SU-DHL-6 (cell line): ENCODE results near the gene SMARCD3.

Experiments
- H2AFZ ChIP-seq: fragments of 200-600 bp; sonication (generic); 2 replicates; pipeline ENCODE4 v1.6.1; 2014; ENCODE audit warnings: low read depth, mild to moderate bottlenecking, moderate library complexity, mixed read lengths, antibody characterized with exemption, low read length; ENCODE audit not compliant: severe bottlenecking
- H3F3A ChIP-seq: fragments of 200-600 bp; shearing (Covaris generic); 2 replicates; pipeline ENCODE4 v1.6.0; 2016; ENCODE audit warnings: antibody characterized with exemption, mild to moderate bottlenecking; ENCODE audit not compliant: insufficient read depth
- H3K27ac ChIP-seq: fragments of 200-600 bp; sonication (generic); 2 replicates; pipeline ENCODE4 v1.5.1; 2016; ENCODE audit warnings: low read depth, mild to moderate bottlenecking, low read length, moderate library complexity, mixed read lengths
- H3K27me3 ChIP-seq: fragments of 200-600 bp; sonication (generic), shearing (Covaris generic); 2 replicates; pipeline ENCODE4 v1.6.0; 2014; ENCODE audit warnings: mild to moderate bottlenecking, low read length
- H3K36me3 ChIP-seq: fragments of 200-600 bp; sonication (generic); 2 replicates; pipeline ENCODE4 v1.6.1; 2014; ENCODE audit warnings: mild to moderate bottlenecking, low read length, mixed read lengths
- H3K4me2 ChIP-seq: fragments of 300-600, 200-600 bp; shearing (Covaris generic), sonication (generic); 2 replicates; pipeline ENCODE4 v1.6.0; 2014; ENCODE audit warnings: low read length, low read depth, mild to moderate bottlenecking; ENCODE audit not compliant: poor library complexity, severe bottlenecking
- H3K4me3 ChIP-seq: fragments of 200-600 bp; sonication (generic); 2 replicates; pipeline ENCODE4 v1.5.1; 2014; ENCODE audit warnings: antibody characterized with exemption, low read length, mild to moderate bottlenecking, mixed read lengths; ENCODE audit not compliant: insufficient read depth, poor library complexity, severe bottlenecking
- H3K79me2 ChIP-seq: fragments of 200-600 bp; sonication (generic); 2 replicates; pipeline ENCODE4 v1.6.1; 2014; ENCODE audit warnings: mild to moderate bottlenecking, low read length, moderate library complexity; ENCODE audit not compliant: insufficient read depth
- H3K9ac ChIP-seq: fragments of 200-600 bp; sonication (generic); 2 replicates; pipeline ENCODE4 v1.7.0; 2014; ENCODE audit warnings: mild to moderate bottlenecking, low read length
- H3K9me2 ChIP-seq: fragments of 200-600 bp; sonication (generic); replicated peaks from 2 replicates; pipeline ENCODE4 v1.6.1; 2014; ENCODE audit warnings: low read length; ENCODE audit not compliant: insufficient read depth
- H3K9me3 ChIP-seq: fragments of 200-600 bp; sonication (generic); 2 replicates; pipeline ENCODE4 v1.6.1; 2014; ENCODE audit warnings: low read length, mixed read lengths; ENCODE audit not compliant: insufficient read depth
- H4K20me1 ChIP-seq: fragments of 200-600 bp; sonication (generic); 2 replicates; pipeline ENCODE4 v1.6.1; 2014; ENCODE audit warnings: low read depth, mild to moderate bottlenecking, antibody characterized with exemption, low read length, moderate library complexity, mixed read lengths
- EZH2phosphoT487 ChIP-seq: fragments of 200-600 bp; sonication (generic), shearing (Covaris generic); conservative IDR thresholded peaks from 2 replicates; pipeline ENCODE4 v1.6.1; 2018; ENCODE audit warnings: mild to moderate bottlenecking, antibody characterized with exemption, low read length, moderate library complexity, mixed read lengths
- TF ChIP-seq, protein P1 (sequence below): fragments of 200-600 bp; sonication (generic); IDR thresholded peaks from one replicate; pipeline ENCODE4 v1.5.1; 2017; ENCODE audit warnings: antibody characterized with exemption, mild to moderate bottlenecking, low read length, moderate library complexity; ENCODE audit not compliant: insufficient read depth, poor library complexity, severe bottlenecking

Gene SMARCD3

GRCh38 chr7:151201344-151201743, 47.1 kb downstream of the SMARCD3 start:
- H3K9ac ChIP-seq, result no peak overlapping the region
- no peaks in the 10 kb centered on the region for H3K27me3 ChIP-seq
- no peak overlapping the region for H3K27ac ChIP-seq
- no peaks in the 10 kb centered on the region for H3K79me2 ChIP-seq
- no peaks in the 10 kb centered on the region for H3K9me3 ChIP-seq
- H3K9me2 ChIP-seq, result no peaks in the 10 kb centered on the region
- H3K4me3 ChIP-seq, result no peak overlapping the region
- H2AFZ ChIP-seq, result no peak overlapping the region
- H3K4me2 ChIP-seq, result no peak overlapping the region
- no peaks in the 10 kb centered on the region for H3K36me3 ChIP-seq
- H3F3A ChIP-seq, result no peaks in the 10 kb centered on the region
- no peak for TF ChIP-seq EZH2phosphoT487
- TF ChIP-seq, protein P1, sequence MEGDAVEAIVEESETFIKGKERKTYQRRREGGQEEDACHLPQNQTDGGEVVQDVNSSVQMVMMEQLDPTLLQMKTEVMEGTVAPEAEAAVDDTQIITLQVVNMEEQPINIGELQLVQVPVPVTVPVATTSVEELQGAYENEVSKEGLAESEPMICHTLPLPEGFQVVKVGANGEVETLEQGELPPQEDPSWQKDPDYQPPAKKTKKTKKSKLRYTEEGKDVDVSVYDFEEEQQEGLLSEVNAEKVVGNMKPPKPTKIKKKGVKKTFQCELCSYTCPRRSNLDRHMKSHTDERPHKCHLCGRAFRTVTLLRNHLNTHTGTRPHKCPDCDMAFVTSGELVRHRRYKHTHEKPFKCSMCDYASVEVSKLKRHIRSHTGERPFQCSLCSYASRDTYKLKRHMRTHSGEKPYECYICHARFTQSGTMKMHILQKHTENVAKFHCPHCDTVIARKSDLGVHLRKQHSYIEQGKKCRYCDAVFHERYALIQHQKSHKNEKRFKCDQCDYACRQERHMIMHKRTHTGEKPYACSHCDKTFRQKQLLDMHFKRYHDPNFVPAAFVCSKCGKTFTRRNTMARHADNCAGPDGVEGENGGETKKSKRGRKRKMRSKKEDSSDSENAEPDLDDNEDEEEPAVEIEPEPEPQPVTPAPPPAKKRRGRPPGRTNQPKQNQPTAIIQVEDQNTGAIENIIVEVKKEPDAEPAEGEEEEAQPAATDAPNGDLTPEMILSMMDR, result no peak
- H4K20me1 ChIP-seq, result no peaks in the 10 kb centered on the region

DNA sequence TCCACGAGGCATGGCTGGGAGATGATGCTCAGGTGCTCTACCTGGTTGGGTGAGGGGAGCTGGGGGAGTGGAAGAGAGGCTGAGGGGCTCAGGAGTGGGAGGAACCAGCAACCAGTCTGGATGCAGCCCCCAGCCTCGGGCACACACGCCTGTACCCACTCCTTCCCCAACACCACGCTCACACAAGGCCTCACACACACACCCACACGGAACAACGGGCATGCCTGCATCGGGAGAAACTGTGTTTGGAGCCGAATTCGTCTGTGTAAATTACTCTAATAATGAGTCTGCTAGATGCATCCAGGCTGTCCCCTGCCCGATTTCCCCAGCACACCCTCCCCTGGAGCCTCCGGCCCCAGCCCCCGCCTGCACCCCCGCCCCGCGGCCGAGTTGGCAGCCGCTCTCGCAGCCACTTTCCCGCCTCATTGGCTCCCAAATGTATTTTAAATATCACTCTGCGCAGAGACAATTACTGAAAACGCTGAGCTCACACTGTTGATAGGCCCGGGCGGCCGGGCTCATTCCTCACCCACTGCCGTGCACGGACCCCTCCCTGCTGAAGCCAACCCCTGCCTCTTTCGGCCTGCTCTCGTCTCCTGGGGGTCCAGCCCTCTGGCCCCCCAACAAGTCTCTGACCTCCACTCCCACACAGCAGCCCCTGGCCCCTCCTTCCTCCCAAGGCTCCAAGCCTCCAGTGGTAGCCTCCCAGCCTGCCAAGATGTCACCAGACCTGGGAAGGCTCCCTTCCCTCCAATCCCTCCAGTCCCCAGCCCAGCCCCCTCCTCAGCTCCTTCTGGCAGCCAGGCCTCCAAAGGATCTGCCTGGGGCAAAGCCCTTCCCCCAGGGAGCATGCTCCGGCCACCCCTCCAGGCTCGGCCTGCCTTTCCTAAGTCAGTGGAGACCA, 49.3 kb downstream of the SMARCD3 start:
- Histone ChIP-seq H3K9me3 (no peaks in the 10 kb centered on the region), H3K27ac (no peak overlapping the region), H3F3A (no peaks in the 10 kb centered on the region), H4K20me1 (no peaks in the 10 kb centered on the region), H3K9ac (no peak overlapping the region), H3K36me3 (no peaks in the 10 kb centered on the region), H3K79me2 (no peaks in the 10 kb centered on the region), H3K27me3 (no peaks in the 10 kb centered on the region), H3K4me3 (no peak overlapping the region), H3K9me2 (no peaks in the 10 kb centered on the region), H2AFZ (no peak overlapping the region), H3K4me2 (no peak overlapping the region)
- no peak for TF ChIP-seq EZH2phosphoT487
- TF ChIP-seq, protein P1, result no peak

DNA sequence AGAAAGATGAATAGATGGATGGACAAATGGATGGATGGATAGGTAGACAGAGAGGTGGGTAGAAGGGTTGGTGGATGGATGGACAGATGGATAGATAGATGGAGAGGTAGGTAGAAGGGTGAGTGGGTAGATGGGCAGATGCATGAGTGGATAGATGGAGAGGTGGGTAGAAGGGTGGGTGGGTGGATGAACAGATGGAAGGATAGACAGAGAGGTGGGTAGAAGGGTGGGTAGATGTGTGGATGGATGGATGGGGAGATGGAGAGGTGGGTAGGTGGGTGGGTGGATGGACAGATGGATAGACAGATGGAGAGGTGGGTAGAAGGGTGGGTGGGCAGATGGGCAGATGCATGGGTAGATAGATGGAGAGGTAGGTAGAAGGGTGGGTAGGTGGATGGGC, 50.6 kb downstream of the SMARCD3 start:
- no peaks in the 10 kb centered on the region for H3K36me3 ChIP-seq
- H3K4me3 ChIP-seq, result no peak overlapping the region
- H4K20me1 ChIP-seq, result no peaks in the 10 kb centered on the region
- no peak overlapping the region for H3K27ac ChIP-seq
- no peak overlapping the region for H2AFZ ChIP-seq
- no peaks in the 10 kb centered on the region for H3K27me3 ChIP-seq
- TF ChIP-seq, protein P1, result no peak
- TF ChIP-seq EZH2phosphoT487, result no peak
- H3K4me2 ChIP-seq, result no peak overlapping the region
- H3K79me2 ChIP-seq, result no peaks in the 10 kb centered on the region
- H3K9ac ChIP-seq, result no peak overlapping the region
- no peaks in the 10 kb centered on the region for H3K9me3 ChIP-seq
- H3K9me2 ChIP-seq, result no peaks in the 10 kb centered on the region
- no peaks in the 10 kb centered on the region for H3F3A ChIP-seq
